HG02759 (cell line): ENCODE measurements around the gene CACNA1B.

Experiments used
- ATAC-seq: cut with Tn5 transposase; IDR thresholded peaks from one replicate; pipeline ENCODE4 v1.9.1; 2021; ENCODE audit warnings: mild to moderate bottlenecking, moderate library complexity; ENCODE audit not compliant: unreplicated experiment

Gene CACNA1B

DNA sequence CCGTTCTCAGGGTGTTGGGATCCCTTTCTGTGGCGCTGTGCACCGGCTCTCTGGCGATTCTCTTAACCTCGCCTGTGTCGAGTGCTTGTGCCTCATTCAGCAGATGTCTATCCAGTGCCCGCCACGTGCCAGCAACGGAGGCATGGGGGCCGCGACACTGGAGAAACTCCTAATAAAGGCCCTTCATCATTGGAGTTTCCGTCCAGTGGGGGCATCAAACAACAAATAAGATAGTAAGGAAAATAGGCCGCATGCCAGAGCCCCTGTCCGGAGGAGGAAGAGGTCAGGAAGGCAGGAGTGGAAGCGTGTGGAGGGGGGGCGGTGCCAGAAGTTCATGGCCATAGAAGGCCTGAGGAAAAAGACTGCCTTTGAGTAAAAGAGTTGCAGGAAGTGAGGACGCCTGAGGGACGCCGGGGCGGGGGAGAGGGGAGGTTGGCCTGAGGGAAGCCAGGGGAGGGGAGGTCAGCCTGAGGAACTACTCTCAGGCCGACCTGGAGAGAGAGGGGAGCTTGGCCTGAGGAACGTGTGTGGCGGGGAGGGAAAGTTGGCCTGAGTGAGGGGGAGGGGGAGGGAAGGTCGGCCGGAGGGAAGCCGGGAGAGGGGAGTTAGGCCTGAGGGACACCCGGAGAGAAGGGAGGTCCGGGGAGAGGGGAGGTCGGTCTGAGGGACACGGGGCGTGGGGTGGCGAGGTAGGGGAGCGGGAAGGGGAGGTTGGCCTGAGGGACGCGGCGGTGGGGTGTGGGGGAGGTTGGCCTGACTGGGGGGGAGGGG lies 82.2 kb downstream of the CACNA1B start:
- ATAC-seq = no peak

DNA sequence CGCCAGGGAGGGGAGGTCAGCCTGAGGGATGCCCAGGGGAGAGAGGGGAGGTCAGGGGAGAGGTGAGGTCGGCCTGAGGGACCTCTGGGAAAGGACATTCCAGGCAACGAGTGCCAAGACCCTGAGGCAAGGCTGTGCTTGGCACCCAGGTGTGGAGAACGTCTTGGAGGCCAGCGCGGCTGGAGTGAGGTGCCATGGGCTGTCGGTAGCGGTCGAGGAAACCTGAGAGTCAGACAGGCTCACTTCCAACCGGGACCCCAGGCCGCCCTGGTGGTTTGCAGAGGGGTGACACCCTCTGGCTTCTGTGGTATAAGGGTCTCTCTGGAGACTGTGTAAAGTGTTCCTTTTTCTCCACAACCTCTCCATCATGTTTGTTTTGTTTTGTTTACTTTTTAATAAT lies 82.9 kb downstream of the CACNA1B start:
- no peak for ATAC-seq

DNA sequence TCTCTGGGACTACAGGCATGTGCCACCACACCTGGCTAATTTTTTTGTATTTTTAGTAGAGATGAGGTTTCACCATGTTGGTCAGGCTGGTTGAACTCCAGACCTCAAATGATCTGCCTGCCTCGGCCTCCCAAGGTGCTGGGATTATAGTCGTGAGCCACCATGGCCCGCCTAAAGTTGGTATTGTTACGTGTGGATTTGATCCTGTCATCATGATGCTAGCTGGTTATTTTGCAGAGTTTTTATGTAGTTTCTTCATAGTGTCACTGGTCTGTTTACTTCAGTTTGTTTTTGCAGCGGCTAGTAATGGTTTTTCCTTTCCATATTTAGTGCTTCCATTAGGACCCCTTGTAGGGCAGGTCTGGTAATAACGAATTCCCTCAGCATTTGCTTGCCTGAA lies 85.9 kb downstream of the CACNA1B start:
- ATAC-seq = no peak

DNA sequence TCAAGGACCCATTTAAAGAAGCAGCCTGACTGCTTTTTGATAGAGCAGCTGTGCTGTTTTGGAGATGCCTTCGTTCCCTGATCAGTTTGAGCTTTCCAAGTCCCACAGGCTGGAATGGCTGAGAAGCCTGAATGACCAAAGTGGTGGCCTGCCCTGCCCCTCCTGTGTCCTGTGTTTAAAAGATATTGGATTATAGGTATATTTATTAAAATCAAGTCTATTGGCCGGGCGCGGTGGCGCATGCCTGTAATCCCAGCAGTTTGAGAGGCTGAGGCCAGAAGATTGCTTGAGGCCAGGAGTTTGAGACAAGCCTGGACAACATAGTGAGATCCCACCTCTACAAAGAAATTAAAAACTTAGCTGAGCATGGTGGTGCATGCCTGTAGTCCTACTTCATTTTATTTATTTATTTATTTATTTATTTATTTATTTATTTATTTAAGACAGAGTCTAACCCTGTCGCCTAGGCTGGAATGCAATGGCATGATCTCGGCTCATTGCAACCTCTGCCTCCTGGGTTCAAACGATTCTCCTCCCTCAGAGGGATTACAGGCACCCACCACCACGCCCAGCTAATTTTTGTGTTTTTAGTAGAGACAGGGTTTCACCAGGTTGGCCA lies 87.7 kb downstream of the CACNA1B start:
- ATAC-seq = no peak

DNA sequence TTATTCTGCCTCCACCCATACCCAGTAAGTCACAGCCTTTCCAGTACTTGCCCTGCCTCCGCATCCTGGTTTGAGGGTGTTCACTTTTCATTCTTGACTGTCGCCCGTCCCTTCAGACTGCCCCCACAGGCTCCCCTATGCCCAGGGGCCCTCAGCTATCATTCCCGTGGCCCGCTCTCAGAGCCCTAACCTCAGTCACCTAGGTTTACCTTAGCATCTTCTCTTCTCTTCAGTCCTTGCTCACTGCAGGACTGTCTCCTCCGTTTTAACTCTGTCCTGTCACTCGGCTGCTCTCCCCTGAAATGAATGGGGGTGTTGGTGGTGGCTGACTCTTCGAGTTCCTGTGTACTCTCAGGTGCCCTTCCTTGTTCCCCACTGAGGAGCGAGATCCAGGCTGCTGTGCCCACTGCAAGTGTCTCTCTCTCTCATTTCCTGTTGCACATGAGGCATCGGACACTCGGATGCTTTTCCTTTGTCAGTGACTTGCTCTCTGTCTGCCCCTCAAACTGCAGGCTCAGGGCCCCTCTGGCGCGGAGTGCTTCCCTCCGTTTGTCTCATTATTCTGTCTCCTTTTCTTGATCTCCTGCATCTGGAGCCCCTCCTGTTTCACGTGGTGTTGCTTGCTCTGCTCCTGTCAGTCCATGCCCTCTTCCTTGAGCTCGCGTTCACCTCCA lies 89.8 kb downstream of the CACNA1B start:
- ATAC-seq = no peak

DNA sequence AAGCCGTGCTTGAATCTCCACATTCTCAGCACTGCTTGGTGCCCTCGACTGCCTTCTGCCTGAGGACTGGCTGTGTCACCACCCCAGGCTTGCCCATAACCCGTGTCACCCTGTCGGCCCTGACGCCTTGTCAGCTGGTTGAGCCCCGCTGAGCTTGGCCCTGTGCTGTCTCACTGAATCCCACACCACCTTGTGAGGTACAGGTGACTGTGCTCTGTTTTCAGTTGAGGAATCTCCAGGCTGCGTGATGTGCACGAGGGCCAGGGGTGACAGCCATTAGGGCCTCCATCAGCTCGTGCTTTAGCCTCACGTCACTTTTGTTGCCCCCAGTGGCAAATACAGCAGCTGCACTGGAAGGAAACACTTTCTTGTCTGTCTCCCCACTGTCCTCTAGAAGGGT lies 90.7 kb downstream of the CACNA1B start:
- no peak for ATAC-seq

DNA sequence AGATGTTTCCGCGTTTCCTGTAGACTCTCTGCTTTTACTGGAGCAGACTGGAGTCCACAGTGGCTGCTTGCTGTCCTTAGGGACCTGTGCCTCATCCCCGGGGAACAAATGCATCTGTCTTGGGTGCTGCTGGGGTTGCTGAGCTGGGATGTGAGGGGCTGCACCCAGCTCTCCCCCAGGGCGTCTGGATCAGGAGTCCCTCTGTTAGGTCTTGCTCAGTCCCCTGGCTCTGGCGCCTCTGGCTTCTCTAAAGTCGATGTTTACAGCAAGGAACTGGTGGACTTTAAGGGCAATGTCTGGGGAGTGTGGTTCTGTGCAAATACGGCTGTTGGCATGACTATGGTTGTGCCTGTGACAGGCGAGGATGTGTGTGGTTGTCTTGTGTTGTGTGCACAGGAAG lies 91.4 kb downstream of the CACNA1B start:
- no peak for ATAC-seq

DNA sequence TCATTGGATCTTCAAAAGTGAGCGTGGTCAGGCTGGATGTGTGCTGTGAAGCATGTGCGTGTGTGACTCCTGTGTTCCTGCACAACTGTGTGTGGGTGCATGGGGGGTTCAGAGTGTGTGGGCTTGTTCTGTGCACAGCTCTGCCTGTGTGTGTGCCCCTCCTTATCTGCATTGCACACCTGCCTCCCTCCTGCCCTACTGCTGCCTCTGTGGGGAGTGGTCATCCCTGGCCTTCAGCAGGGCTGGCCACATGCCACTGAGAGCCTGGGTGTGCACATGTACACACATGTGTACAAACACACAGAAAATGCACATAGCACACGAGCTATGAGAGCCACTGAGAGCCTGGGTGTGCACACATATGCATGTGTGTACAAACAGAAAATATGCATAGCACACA lies 92.1 kb downstream of the CACNA1B start:
- ATAC-seq = no peak

DNA sequence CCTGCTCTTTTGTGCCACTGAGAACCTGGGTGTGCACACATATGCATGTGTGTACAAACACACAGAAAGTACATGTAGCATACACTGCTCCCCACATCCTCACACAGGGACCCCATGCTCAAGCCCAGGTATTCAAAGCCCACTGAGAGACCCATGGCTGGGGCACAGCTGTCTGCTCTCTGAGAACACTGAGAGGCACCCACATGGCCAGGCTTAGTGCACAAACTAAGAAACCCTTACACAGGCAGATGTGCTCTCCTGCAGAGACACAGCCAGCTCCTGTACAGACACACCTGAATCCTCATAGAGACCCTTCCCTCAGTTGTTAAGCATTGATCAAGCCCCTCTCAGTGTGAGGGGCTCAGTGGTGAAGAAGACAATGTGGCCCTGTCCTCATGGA lies 92.5 kb downstream of the CACNA1B start:
- ATAC-seq = no peak

DNA sequence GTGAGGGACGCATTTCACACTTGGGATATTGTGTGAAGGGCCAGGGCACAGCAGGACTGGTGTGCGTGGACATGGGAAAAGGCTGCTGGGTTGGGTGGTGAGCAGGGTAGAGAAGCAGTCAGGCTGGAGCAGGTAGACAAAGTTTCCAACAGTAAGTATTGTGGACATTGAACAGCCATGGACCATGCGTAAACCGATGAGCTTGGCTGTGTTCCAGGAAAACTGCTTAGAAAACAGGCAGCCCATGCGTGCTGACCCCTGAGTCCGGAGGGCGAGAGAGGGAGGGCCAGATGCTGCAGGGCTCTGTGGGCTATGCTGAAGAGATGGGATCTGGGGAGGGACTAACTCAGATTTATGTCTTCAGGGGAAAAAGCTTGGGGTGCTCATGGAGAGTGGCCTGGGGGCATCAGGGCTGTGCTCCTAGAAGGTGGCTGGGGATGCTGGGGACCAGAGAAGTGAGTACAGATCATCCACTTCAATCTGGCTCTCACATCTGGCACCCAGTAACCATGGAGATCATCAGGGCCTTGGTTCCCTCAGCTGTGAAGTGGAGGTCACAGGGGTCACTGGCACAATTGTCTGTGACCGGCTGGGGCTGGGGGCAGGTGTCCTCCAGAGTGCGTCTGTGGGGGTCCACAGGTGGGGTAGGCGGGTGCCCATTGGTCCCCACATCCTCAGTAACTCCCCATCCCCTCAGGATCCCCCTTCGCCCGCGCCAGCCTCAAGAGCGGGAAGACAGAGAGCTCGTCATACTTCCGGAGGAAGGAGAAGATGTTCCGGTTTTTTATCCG lies 93.3 kb downstream of the CACNA1B start:
- ATAC-seq = no peak

DNA sequence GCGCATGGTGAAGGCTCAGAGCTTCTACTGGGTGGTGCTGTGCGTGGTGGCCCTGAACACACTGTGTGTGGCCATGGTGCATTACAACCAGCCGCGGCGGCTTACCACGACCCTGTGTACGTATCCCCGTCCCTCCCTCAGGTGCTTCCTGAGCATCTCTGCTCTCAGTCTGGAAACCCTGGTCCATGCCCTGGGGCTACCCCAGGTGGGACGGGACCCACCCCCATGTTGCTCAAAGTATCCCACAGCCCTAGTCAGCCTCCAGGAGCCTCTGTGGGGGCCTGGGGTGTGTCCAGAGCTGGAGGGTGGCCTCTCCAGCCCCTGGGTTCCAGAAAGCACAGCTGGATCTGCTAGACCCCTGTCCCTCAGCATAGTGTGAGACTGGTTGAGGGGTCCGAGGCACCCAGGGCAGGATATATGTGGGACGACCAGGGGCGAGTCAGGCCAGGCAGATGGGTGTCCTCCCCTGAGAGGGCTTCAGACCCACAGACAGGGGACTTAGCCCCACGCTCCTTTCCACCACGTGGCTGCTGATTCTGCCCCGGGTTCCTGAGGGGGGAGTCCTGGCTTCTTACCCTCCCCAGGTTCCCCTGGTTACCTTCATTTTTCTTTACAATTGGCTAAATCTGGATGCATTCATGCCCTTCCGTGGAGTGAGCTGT lies 94.0 kb downstream of the CACNA1B start:
- no peak for ATAC-seq

DNA sequence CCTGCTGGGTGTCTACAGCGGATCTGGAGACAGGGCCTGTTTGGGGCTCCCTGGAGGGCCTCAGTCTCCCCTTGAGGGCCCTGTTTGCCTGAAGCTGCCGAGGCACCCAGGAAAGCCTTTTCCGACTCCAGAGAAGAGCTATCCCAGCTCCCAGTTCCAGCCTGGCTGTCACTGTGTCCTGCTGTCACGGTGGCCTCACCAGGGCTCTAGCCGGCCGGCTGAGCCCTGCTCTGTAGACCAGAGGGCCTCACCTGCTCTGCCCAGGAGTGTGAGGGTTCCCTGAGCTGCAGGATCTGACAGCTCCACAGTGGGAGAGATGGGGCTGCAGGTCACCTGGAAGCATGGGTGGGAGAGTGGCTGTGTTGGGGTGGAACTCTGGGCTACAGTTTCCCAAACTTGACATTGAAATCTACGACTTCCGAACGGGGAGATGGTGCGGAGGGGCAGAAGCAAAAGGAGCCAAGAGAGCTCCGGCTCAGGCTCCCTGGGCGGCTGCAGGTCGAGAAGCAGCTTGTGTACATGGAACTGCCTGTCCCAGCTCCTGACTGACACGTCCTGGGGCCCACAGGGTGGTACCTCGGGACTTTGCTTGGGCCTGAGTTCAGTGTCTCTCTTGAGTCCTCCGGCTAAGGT lies 94.9 kb downstream of the CACNA1B start:
- ATAC-seq = no peak

DNA sequence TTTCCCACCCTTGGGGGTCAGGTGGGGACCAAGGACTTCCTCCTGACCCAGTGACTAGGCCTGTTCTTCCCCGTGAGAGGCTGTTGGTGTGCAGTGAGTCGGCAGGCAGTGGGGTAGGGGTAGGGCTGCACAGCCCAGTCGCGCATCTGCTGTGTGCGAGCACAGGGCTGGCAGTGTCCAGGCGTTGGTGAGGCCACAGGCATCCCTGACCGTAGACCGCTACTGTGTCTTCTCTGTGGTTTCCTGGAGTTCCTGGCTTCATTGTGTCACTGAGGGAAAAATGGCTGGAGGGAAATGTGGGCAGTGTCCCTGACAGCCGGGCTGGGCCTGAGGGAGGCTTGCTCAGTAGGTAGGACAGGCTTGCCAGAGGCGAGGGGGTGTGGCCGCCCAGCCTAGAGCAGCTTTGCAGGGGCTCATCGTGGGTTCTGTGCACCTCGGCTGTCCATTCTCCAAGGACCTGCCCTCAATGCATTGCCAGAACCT lies 95.4 kb downstream of the CACNA1B start:
- ATAC-seq = no peak

DNA sequence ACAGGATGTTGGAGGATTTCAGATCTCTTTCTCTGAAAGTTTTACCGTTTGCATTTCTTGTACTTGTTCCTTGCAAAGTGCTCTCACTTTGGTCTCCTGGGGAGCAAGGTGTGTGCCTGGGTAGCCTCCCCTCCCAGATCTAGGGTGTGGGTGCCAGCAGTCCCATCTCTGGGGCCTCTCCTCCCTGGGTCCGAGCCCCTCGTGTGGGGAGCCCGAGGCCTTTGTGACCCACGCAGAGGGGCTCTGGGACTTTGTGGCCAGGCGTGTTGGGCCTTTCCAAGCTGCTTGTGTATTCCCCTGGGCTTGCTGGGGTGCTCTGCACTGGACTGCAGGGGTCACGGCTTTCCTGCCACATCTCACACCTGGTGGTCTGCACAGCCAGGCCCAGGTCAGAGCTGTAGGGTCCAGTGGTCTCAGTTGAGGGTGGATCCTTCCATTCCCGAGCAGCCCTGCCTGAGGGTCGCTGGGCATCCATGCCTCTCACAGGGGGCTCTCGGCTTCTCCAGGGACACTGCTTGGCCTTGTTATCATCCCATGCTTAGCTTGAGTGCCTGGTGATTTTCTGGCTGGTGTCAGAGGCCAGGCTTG lies 96.3 kb downstream of the CACNA1B start:
- ATAC-seq = no peak

DNA sequence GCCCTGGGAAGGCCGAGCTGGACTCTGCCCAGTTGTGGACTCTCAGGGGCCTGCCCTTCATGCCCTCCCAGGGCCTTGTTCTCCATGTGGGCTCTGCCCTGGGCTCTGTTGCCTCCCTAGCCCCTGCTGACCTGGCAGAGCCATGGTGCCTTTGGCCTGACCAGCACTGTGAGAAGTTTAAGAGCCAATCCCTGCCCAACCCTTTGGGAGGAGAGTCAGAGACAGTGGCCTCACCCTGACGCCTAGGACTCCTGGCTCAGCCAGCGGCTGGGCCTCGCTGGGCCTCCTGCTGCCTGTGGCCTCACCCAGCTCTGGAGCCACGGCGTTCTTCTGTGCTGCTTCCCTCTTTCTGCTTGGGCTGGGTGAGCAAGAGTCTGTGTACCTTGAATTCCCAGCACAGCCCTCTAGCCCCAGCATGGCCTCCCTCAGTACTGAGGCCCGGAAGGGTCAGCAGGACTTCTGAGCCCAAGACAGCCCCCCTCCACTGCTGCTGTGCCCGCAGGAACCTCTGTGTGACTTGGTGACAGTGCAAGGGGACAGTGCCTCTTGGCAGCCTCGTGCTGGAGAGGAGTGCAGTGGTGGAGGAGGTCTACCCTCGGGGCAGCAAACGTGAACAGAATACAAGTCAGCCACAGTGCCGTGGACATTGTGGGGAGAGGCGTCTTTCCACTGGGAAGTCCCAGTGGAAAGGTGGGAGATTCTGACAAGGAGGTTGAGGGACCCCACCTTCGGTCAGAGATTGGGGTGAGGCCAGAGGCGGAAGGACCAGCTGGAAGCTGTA lies 97.4 kb downstream of the CACNA1B start:
- no peak for ATAC-seq

DNA sequence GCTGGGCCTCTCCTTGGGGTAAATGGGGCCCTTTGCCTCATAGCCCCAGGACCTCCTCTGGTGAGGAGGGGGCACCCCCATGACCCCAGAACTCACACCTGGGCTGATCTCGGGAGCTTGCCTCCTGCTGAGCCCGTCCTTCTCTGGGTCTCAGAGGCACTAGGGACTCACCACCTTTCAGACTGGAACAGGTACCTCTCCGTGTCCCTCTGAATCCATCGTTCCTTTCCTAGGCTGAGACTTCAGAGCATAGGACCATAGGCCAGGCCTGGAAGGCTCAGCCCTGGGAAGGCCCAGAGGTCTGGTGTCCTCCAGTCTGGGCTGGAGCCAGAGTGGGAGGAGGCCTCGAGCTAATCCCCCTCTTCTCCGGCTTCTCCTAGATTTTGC lies 97.9 kb downstream of the CACNA1B start:
- no peak for ATAC-seq

DNA sequence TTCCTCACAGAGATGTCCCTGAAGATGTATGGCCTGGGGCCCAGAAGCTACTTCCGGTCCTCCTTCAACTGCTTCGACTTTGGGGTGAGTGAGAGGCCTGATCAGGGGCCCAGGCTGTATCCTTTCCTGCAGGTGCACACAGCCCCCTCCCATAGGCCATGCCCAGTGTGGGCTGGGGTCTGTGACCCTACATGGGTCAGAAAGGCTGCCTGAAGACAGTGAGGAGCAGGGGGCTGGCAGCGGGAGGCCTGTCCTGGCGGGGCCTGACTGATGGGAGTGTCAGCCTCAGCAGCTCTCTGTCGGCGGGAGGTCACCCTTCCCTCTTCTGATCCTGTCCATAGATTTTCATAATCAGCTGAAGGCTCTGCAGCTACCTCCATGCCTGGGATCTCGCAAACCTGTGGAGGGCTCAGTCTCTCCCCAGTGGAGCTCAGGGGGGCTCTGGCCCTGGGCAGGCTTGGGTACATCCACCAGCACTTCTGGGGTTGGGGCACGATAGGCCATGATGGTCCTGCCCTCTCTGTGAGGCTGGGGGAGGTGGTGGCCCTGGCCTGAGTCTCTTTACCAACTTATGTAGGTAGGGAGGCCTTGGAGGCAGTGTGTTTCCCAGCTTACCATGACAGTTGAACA lies 98.5 kb downstream of the CACNA1B start:
- ATAC-seq = no peak

DNA sequence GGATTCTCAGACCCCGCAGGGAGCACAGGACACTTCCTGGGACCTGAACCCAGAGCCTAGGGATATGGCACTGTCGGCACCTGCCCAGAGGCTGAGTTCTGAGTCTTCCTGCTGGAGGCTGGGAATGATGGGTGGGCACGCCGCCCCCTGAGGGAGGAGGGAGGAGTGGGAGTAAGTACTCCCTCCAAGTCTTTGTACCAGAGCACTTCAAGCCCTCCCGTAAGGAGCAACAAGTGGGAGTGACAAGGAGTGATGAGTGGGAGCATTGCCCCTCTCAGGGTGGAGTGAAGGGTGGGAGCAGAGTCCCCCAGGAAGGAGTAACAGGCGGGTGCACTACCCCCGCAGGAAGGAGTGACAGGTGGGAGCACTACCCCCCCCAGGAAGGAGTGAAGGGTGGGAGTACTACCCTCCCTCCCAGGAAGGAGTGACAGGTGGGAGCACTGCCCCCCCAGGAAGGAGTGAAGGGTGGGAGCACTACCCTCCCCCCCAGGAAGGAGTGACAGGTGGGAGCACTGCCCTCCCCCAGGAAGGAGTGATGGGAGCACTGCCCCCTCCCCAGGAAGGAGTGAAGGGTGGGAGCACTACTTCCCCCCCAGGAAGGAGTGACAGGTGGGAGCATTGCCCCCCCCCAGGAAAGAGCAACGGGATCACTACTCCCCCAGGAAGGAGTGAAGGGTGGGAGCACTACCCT lies 100.1 kb downstream of the CACNA1B start:
- no peak for ATAC-seq
